Amniotic epithelial cell (primary cell): ENCODE data around the gene SHC4.
"Not testable (repeated sequence)": the region's sequence is repeated elsewhere in the genome, so short reads cannot be mapped to it uniquely, and the experiment has no call there.

ENCODE experiments used
- DNase-seq: peaks from one replicate; pipeline ENCODE4 v3.0.0-alpha.2; 2010; ENCODE audit warnings: low read depth

Gene SHC4, protein sequence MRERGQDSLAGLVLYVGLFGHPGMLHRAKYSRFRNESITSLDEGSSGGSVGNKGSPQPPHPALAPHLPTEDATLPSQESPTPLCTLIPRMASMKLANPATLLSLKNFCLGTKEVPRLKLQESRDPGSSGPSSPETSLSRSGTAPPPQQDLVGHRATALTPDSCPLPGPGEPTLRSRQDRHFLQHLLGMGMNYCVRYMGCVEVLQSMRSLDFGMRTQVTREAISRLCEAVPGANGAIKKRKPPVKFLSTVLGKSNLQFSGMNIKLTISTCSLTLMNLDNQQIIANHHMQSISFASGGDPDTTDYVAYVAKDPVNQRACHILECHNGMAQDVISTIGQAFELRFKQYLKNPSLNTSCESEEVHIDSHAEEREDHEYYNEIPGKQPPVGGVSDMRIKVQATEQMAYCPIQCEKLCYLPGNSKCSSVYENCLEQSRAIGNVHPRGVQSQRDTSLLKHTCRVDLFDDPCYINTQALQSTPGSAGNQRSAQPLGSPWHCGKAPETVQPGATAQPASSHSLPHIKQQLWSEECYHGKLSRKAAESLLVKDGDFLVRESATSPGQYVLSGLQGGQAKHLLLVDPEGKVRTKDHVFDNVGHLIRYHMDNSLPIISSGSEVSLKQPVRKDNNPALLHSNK

DNA sequence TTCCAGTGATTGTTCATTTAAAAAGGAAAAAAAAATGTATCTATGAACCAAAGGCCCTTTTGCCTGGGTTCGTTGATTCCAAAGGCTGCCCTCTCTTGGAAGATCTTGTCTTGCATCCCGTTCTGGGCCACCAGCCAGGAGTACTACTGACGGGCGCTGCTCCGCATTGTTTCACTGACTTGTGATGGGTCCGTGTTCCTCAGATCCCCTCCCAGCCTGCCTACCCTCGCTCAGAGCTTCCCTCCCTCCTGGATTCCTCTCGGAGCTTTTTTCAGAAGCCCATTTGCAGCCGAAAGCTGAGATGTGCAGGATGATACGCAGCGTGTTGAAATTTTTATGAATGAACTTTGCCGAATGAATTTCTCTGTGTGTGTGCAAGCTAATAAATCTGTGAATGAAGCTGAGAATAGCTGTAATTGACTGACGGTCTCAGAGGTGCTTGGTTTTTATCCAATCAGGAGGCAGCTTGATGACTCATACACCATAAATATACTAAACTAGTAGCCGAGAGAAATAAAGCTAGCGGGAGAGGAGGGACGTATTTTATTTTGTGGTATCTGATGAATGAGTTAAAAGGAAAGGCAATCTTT is at the start of gene SHC4:
Gene SHC4 (minus strand): TSS at position 396 of the 590 bp plus-strand sequence. CDS start 904 bp downstream, outside the sequence.
- DNase-seq, result peak; percentile 83

DNA sequence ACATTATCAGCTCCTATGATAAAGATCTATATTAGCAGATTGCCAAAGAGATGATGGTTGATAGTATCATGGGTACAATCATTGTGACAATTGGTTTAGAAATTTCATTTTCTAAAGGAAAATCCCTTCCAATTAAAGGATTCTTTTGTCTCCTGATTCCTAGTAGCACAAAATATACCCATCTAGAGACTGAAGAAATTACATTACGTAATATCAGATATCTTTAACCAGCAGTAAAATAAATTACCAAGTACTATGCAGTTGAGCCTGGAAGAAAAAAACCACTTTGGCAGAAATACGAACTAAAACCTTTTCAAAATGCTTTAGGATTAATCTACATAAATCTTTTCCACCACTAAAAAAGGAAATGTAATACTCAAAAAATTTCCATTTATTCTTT is 35.6 kb upstream of the SHC4 start:
- DNase-seq, result peak; percentile 14

DNA sequence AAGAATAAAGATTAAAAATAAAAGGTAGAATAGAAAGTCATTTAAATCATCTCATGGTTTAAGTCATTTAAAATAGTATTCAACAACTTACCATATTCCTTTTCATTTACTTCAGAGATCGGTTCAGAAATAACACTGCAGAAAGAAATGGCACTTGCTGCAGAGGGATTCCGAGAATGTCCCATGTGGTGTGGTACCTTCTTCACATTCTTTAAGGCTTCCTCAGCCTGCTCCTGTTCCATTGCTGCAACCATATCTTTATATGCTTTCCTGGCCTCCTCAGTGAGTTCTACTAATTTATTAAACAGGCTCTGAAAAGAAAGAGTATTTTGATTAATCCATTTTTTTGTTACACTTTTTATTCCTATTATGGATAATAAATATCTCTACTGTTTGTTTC is 32.6 kb upstream of the SHC4 start:
- peak; percentile 53 for DNase-seq

DNA sequence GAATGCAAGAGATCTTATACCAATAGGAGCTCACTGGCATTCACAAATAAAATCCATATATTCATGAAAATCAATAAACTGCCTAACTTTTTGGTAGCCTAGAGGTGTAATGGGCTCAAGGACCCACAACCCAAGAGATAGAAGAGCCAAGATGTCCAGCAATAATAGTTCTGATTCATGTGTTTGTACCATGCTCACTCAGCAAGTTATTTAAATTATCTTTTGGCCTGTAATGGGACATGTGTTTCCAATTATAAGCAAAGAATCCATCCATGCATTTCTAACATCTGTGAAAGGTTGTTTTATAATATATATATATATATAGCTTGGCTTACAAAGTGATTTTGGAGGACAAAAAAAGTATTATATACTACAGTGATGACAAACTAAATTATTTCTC is 29.7 kb upstream of the SHC4 start:
- DNase-seq, result no peak

DNA sequence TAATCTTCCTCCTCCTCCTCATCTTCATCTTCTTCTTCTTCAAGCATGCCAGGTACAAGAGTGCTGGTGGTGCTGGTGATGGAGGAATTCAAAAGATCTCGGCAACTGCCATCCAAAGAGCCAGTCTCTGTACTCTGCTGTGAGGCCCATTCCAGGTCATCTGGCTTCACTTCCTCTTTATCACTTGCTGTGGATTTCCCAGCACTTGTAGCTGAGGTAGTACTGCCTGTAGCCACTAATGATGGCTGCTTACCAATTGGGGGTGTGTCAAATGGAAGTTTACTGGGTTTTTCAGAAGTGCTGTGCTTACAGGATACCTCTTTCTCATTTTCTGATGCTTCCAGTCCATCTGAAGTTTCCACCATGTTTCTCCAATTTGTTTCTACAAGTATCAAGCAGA is 28.8 kb upstream of the SHC4 start:
- no peak for DNase-seq

DNA sequence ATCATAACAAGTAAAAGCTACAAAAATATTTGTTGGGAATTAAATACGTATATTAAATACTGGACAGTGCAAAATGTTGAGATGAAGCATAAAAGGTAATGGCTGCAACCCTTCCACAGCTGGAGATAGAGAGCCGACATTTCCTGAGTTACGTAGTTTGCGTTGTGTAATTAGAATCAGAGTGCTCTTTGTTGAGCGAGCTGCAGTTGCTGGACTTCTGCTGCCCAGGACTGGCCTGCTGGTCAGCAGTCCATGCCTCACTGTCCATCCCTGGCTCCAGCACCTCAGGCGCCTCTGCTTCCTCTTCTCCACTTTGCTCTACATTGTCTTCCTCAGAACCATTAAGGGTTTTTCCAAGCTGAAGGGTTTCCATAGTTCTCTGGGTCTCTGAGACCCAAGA is 28.4 kb upstream of the SHC4 start:
- no peak for DNase-seq

DNA sequence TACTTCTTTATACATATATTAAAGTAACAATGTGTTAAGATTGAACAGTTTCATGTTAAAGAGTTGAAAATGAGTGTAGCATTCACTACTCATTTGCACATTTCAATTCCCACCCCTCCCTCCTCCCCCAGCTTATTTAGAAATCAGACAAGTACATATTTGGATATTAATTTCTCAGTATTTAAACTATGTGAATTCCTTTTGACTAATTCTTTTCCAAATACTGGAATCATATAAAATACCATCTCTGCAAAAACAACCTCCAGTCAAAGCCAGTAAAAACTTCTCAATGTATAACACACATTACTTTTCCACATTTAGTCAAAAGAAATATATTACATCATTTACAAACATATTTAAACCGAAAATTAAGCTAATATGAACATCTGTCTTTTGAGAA is 25.5 kb upstream of the SHC4 start:
- DNase-seq, result no peak

DNA sequence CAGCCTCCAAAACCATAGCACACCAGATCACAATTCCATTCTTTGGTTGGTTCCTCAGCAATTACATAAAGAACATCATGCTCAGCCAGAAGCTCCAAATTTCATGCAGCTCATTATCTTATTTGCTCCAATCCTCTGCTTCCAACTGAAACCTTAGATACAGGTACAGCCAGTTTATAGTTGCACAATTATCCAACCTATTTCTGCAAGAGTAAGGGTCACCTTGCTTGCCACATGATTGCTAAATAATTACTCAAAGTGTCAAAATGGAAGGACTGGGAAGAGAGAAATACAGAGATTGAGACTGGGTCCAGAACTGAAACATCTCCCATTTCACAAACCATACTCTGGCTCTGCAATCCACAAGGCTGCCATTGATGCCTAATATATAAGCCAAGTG is 23.4 kb upstream of the SHC4 start:
- no peak for DNase-seq

DNA sequence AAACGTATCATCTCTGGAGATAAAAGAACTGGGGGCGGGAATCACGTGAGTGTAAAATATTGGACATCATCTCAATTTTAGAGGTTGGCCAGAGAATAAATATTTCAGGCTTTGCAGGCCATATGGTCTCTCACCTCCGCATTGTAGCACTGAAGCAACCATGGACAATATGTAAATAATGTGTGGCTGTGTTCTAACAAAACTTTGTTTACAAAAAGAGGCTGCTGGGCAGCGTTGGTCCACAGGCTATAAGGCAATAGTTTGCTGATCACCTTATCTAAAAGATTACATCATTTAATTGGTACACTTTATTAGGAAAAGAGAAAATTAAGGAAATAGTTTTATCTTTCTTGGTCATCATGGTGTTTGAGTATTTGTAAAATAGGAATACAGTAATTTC is 22.5 kb upstream of the SHC4 start:
- DNase-seq, result no peak

DNA sequence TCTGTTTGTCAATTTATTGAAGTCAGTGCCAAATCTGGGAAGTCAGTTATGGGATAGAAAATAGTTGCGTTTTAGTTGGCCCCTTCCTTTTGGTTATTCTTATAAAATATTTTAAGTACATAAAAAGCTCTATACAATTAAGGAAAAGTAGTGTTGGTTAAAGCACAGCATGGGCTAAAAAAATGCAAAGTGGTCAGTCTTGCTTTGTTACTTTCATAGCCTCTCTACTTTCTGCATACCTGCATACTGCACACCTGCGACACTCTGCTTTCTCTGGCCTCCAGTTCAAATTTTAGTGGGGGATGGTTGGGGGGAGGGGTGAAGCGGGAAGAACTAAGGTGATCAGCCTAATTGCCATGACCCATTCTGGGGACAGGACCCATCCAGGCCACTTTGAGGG is 21.8 kb upstream of the SHC4 start:
- DNase-seq, result no peak

DNA sequence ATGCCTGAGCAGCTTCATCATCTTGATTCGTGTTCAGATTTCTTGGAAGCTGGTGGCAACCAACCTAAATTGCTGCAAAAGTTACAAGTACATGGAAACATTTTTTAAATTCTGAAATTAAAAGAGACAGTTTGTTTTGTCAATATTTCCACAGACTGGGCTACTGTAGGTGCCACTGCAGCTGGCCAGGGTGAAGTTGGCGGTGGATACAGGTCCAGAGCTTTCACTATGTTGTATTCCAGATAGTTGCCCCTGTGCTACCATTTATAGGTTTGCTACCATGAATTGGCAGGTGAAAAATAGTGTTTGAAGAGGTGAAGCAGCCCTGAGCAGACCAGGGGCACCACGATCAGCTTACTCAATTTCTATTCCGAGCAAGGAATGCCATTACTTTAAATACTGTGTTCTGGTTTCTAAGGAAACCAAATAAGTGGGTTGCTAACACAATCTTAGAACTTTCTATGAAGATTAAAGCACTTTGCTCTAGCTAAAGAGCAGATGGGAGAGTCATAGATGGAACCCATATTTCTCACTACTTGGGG is 21.2 kb upstream of the SHC4 start:
- peak; percentile 23 for DNase-seq

DNA sequence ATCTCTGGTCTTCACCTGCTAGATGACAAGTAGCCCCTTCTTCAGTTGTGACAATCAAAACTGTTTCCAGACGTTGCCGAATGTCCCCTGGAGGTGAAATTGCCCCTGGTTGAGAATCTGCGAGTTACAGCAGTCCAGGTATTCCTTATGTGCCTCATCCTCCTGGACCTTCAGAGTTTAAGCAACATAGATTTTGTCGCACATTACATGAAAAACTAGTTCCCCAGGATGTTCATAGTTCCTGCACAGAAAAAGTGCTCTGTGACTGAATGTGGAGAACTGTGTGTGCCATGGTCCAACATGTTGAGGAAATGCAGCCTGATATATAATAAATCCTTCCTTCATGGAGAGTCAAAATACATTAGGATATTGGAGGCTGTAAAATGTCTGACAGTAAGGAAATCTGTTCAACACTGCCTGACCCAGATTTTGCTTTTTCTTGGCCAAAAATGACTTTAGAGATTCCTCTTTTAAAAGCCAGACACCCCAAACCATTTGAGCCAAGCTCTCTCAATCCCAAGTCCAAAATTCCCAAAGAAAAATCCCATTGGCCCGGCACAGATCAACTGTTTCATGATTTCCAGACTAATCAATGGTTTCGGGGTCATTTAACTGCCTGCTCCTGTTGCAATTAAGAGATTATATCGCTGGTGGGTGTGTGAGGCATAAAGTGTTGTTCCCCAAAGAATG is 20.4 kb upstream of the SHC4 start:
- DNase-seq, result no peak

DNA sequence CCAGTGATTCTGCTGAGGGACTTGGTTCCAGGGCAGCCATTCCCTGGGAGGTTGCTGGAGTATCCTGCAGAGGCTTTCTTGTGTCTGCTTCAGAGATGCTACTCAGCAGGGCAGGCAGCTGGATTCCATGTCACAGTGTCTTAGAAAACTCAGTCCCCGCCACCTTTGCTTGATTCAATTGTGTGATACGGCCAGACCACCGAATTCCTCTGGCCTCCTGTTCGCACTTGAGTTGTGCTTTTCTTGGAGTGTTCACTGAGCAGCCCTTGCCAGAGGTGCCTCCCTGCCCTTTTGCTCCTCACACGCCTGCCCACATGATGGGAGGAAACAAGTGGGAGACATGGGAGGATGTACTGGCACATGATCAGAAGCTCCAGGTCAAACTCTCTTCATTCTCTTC is 19.6 kb upstream of the SHC4 start:
- no peak for DNase-seq

DNA sequence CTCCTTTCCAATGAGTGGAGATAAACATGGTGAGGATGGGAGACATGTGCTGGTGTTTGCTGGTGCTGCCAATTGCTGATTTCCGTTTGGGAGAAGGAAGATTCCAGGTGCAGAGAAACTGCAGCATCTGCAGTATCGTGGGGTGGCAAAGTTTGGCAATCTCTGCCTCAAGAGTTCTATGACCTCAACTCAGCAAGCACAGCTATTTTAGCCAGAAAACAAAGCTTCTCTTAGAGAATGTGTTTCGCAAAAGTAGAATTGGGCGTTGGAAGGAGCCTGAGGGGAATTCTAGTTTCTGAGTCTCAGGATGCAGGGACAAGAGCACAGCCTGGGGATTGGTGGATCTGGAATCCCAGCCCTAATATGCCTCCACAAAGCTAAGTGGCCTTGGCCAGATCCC is 18.2 kb upstream of the SHC4 start:
- no peak for DNase-seq

DNA sequence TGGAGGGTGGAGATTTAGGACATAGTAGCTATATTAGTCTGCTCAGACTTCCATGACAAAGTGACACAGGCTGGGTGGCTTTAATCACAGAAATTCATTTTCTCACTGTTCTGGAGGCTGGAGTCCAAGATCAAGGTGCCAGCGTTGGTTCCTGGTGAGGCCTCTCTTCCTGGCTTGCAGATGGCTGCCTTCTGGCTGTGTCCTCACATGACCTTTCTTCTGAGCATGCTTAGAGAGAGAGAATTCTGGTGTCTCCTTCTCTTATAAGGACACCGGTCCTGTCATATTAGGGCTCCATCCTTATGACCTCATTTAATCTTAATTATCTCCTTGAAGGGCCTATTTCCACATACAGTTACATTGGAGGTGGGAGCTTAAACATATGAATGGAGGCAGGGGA is 14.9 kb upstream of the SHC4 start:
- DNase-seq, result no peak

DNA sequence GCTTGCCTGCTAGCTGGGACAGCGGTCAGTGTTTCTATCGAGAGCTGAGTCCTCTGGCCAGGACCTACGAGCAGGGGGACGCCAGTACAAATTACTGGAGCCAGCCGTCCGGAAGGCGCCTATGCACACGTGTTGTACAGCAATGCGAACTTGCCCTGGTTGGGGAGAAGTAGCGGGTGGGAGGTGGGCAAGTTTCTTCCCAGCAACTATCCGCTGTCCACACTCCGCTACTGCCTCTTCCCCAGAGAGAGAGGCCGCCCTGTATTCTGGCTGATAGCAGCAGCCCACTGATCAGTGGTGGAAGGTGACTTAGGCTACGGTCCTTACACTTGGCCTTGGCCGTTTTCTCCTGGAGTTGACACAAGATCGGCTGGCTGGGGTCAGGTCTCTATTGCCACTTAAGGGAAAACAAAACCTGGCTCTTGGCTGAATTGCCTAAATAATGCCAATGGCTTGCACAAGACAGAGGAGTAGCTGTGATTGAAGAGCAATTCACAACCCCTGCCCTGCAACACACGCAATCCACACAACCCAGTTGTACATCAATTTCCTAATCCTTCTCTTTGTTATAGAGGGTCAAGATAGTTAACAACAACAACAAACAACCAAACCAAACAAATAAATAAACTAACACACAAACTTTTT is 12.8 kb upstream of the SHC4 start:
- DNase-seq, result no peak

DNA sequence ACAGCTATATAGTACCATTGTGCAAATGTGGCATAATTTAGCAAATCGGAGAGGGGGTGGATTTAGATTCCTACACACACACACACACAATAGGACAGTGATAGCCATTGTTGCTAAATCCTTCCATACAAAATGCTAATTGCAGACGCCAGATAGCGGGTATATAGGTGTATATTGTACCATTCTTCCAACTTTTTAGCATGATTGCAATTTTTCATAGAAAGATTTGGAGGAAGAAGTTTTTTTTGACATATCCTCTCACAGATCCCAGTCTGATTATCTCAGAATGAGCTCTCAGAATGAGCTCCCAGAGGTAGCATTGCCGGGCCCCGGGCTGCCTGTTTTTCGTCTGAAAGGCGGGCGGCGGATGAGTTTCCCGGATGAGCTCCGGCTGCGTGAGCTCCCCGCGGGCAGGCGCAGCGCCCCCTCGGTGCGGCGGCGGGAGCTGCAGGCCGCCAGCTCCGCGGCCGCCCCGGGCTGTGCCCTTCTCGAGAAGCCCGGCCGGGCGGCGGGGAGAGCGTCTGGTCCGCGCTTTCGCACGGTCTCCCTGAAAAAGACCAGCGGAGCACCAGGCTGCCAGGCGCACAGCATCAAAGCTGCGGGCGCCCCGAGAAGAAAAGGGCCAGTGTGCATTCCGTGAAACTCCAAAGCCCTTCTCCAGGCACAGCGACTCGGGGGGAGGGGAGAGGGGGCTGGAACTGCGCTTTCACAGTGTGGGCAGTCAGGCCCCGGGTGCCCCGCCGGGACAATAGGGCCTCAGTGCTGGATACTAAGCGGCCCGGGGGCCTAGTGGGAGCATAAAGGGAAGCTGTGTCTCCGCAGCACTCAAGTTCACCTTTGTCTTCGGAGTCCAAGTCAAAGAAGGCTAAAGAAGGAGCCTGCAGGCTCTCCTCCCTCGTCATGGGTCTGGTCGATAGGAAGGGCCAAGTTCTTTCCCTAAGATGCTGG is 12.0 kb upstream of the SHC4 start:
- DNase-seq, result peak; percentile 73

DNA sequence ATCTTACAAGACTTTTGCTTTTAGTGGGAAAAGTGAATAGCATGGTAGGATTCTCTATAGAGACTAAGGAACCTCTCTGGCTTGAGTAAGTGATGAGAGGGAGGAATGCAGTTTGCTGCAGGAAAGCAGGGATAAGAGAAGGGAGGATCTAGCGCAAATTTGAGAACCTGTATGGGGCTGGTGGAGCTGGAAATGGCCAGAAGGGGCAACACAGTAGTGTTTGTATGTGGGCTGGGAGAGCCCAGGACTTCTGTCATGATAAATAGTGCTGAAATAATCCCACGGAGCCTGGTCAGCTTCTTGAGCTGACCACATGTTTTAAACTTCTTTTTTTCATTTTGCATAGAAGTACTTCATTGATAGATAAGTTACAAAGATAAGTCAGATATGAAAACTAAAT is 11.2 kb upstream of the SHC4 start:
- peak; percentile 48 for DNase-seq

DNA sequence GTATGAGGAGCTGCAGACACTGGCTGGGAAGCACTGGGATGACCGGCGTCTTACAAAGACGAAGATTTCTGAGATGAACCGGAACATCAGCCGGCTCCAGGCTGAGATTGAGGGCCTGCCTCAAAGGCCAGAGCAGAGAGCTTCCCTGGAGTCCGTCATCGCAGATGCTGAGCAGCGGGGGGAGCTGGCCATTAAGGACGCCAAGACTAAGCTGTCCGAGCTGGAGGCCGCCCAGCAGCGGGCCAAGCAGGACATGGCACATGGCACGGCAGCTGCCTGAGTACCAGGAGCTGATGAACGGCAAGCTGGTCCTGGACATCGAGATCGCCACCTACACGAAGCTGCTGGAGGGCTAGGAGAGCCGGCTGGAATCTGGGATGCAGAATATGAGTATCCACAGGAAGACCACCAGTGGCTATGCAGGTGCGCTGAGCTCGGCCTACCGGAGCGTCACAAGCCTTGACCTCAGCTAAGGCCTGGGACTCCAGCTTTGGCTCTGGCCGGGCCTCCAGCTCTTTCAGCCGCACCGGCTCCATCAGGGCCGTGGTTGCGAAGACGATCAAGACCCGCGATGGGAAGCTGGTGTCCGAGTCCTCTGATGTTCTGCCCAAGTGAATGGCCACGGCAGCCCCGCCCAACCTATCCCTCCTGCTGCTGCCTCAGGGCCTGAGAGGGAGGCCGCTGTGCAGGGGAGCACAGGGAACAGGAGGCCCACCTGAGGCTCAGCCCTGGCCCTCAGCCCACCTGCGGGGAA is 9.2 kb upstream of the SHC4 start:
- DNase-seq, result no peak

DNA sequence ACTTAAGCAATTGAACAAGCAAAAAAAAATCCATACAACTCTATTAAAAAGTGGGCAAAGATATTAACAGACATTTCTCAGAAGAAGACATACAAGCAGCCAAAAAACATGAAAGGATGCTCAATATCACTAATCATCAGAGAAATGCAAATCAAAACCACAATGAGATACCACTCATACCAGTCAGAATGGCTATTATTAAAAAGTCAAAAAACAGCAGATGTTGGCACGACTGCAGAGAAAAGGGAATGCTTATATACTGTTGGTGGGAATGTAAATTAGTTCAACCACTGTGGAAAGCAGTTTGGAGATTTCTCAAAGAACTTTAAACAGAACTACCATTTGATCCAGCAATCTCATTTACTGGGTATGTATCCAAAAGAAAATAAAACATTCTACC is 7.2 kb upstream of the SHC4 start:
- DNase-seq, result not testable (repeated sequence)
